Activated CD4-positive, CD25-positive, alpha-beta regulatory T cell treated with anti-CD3 and anti-CD28 coated beads, Interleukin-2, amount 50 U/mL, for 24 hours (primary cell): ENCODE data around the gene TRRAP.
"Not testable (repeated sequence)": the region's sequence is repeated elsewhere in the genome, so short reads cannot be mapped to it uniquely, and the experiment has no call there.

ENCODE experiments used
- ATAC-seq, 2 donors: fragments of 150-1000 bp; cut with Tn5 transposase; one replicate each; pipeline ENCODE4 v1.10.0; 2021; ENCODE audit warnings: mild to moderate bottlenecking in 1 of 2, moderate library complexity in 1 of 2

Gene TRRAP

GRCh38 chr7:98866765-98867164 is 11.6 kb upstream of the TRRAP start:
- no peak for ATAC-seq

- no peak for ATAC-seq
These were observed 9.9 kb upstream of the TRRAP start for GRCh38 chr7:98868450-98868849.

DNA sequence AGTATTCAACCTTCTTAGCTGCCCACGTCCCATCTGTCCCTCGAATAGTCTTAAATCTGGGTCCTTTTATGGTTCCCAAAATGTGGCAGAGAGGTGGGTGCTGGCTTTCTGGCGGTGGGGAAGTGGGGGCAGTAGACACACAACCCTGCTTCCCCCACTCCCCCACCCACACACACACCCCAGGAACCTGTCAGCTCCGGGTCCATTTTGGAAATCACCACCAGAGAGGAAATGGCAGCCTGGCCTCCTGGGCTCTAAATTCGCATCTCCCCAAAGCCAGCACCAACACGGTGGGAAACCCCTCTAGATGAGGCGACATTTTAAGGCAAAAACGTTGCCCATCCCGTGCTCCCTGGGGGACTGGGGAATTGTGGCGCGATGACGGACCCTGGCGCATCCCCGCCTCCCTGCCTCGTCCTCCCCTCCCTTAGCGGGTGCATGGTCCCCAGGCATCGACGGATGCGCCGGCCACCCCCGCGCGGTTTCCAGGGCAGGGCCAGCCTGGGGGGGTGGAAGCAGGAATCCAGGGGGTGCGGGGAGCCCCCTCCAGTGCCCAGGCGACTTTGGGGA is 9.2 kb upstream of the TRRAP start:
- ATAC-seq, result no peak

- ATAC-seq, result peak; percentile 4 to 28
These were observed 8.7 kb upstream of the TRRAP start, which contains the start of gene TMEM130 for GRCh38 chr7:98869597-98870120. Gene TMEM130 (minus strand): TSS chr7:98870014. CDS start chr7:98869861, 153 bp downstream.

GRCh38 chr7:98870121-98870651 is 8.1 kb upstream of the TRRAP start:
- ATAC-seq, result peak; percentile 82 to 89

DNA sequence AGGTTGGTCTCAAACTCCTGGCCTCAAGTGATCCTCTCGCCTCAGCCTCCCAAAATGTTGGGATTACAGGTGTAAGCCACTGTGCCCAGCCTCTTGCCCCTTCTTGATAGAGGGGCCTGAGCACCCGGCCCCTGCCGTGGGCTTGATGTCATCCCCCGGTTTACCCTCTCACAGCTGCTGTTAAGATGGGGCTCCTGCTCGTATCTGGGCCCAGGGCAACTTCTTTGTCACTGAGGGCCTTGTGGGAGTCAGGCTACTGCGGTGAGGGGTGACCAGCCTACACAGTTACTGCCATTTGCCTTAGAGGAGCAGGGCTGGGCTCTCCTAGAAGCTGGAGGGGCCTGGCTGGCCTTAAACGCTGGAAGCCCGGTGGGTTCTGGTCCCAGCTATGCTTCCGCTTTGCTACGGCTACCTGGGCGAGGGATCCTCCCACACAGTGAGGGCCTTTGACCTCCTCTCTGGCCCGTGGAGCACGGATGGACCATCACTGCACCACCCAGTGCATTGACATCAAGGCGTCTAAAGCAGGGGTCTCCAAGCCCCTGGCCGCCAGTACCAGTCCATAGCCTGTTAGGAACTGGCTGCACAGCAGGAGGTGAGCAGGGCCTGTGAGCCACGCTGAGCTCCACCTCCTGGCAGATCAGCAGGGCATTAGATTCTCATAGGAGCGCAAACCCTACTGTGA is 7.4 kb upstream of the TRRAP start:
- no peak for ATAC-seq

- ATAC-seq, result no peak
These were observed 5.9 kb upstream of the TRRAP start for GRCh38 chr7:98872328-98872924.

- ATAC-seq, result not testable (repeated sequence)
These were observed 4.7 kb upstream of the TRRAP start for GRCh38 chr7:98873610-98874009.

- ATAC-seq, result no peak
These were observed 3.4 kb upstream of the TRRAP start for GRCh38 chr7:98874942-98875341.

GRCh38 chr7:98875501-98875900 is 2.8 kb upstream of the TRRAP start:
- no peak for ATAC-seq

GRCh38 chr7:98877146-98877545 is 1.2 kb upstream of the TRRAP start:
- no peak for ATAC-seq

DNA sequence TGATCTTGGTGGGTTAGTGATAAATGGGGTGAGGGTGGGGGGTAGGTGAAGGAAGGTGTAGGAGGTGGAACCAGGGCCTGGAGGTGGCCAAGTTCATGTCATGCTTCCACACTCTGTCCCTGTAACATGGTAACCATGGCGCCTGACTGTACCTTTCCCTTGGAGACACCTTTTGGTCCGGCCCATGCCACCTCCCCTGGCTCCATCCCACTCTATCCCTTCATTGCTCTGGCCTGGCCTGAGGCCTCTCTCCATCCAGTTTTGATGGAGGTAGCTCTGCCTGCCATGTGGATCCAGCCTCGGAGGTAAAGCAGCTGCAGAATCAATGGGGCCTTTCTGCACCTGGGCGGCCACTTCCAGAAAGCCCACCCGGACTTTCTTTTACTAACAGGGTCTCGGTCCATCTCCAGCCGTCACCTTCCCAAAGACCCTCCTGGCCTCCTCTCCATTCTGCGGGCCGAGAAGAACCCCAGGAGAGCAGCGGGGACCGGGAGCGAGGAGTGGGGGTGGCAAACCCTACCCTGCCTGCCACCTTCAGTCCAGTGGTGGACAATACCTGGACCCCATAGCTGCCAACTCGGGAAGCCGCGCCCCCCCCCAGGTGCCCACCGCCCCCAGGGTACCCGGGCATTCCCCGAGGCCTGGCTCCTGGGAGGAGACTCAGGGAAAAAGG is 504 bp upstream of the TRRAP start:
- ATAC-seq, result no peak

- peak; percentile 79 to 83 for ATAC-seq
These were observed 1.1 kb downstream of the TRRAP start for GRCh38 chr7:98879198-98879978.

DNA sequence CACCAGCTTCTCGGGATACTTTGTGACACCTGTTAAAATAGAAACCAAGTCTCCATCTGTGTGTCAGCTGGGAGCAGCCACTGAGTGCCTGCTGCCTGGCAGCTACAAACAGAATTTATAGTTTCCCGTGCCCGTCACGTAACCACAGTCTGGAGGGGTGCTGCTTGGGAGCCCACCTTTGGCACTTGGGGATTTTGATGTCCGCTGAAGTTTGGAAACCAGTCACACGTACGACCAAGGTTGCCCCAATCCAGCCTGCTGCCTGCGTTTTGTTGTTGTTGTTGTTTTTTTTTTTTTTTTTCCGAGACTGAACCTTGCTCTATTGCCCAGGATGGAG is 1.6 kb downstream of the TRRAP start:
- no peak for ATAC-seq

DNA sequence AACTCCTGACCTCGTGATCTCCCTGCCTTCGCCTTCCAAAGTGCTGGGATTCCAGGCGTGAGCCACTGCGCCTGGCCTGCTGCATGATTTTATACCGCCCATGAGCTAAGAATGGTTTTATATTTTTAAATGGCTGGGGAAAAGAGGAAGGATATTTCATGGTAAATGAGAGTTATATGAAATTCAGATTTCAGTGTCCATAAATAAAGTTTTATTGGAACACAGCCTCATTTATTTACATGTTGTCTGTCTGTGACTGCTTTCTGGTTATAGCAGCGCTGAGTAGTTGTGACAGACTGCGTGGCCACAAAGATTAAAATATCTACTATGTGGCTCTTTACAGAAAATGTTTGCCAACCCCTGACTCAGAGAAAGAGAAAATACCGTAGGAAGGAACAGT is 2.2 kb downstream of the TRRAP start:
- ATAC-seq, result no peak

- no peak for ATAC-seq
These were observed 3.4 kb downstream of the TRRAP start for GRCh38 chr7:98881561-98882315.

DNA sequence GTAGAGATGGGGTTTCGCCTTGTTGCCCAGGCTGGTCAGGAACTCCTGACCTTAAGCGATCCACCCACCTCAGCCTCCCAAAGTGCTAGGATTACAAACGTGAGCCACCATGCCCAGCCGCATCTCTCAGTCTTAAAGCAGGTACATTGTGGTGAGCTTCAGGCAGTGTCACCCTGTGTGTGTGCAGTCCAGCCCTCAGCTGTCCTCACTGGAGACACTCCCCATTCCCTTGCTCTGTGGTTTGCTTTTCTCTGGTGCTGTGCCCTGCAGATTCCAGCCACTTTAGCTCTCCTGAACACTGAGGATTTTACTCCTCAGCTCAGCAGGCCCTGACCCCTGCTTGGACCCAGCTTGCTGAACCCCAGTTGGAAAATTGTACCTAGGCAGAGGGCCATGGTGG is 6.1 kb downstream of the TRRAP start:
- ATAC-seq, result no peak

DNA sequence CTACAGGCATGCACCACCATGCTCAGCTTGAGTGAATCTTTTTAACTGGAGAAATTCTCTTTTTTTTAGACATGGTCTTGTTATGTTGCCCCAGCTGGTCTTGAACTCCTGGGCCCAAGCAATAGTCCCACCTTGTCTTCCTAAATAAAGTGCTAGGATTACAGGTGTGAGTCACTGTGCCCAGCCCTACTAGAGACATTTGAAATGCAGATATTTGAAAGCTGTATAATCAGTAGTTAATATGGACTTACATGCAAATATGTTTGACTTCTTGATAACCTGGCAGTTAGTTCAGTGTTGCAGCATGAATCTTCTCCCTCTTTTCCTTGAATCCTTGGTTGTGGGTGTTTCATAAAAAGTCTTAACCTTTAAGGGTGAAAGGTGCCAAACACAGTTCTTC is 8.7 kb downstream of the TRRAP start:
- ATAC-seq, result no peak

DNA sequence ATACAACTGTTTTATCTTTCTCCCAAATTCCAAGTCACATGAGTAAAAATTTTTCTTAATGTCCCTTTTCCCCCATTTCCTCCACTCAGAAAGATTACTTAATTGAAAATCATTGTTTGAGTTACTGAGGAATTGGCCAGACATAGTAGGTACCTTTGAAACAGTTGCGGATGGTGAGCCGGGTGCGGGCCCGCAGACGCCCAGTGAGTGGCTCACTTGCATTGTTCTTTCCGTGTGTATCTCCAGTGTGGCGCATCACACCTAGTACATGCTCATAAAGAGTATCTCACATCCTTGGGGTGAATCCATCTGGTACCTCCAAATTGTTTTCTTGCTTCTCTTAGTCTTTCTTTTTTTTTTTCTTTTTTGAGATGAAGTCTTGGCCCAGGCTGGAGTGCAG is 14.3 kb downstream of the TRRAP start:
- no peak for ATAC-seq

- no peak for ATAC-seq
These were observed 21.5 kb downstream of the TRRAP start for GRCh38 chr7:98899816-98900215.

GRCh38 chr7:98900815-98901214 is 22.5 kb downstream of the TRRAP start:
- ATAC-seq, result no peak

- no peak for ATAC-seq
These were observed 24.2 kb downstream of the TRRAP start for GRCh38 chr7:98902523-98902922.
